ENCODE results near the gene TMEM229B. TPM values are rescaled to one million over a fixed set of nuclear protein-coding genes. Genes with fewer than 3 reads are reported as not detected.

Gene TMEM229B
- total RNA-seq, 1 experiment from 2014 or later, result 0.71 TPM

DNA sequence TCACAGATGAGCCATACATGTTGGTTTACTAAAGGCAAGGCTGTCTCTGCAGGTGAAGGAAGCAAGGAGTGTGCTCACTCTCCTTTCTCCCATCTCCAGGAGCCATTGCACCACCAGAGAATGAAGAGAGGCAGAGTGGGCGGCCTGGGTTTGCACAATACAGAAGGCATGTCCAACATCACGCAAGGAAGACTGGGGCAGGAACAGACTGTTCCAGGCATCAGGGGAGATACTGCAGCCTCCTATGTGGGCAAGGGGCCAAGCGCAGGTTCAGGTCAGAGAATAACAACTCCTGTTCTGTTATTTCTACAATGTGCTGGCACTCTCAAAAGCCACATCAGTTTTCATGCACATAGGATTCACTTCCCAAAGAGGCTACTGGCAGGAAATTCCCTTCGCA lies 1.7 kb upstream of the TMEM229B start:
- intact Hi-C loops (cut with micrococcal nuclease), result no loop called here
- POLR2A ChIA-PET, result no interaction called here
- CTCF ChIA-PET, result no interaction called here
- DNase-seq (ENCODE audit: low read depth, low spot score) (no peak), ATAC-seq (no peak)
- no peaks in the 10 kb centered on the region for H3K79me2 ChIP-seq (ENCODE audit: insufficient read depth, low read length)
- H3K9ac ChIP-seq (ENCODE audit: low read length), result no peak overlapping the region
- H3K4me1 ChIP-seq (ENCODE audit: control insufficient read depth in 1 of 2, insufficient read depth in 2 of 2, low read length in 2 of 2), result no peaks in the 10 kb centered on the region
- no peaks in the 10 kb centered on the region for H3K27me3 ChIP-seq (ENCODE audit: insufficient read depth, low read length)
- H3K4me2 ChIP-seq (ENCODE audit: low read length), result no peak overlapping the region
- H3K36me3 ChIP-seq (ENCODE audit: control insufficient read depth in 1 of 2, insufficient read depth in 2 of 2, low read length in 2 of 2), result no peaks in the 10 kb centered on the region
- RAD21 ChIA-PET (ENCODE audit: low non-redundant PET in 1 of 2, low total read pairs in 2 of 2, uncharacterized antibody in 2 of 2, unreplicated experiment in 2 of 2), result no interaction called here
- peaks cover 3 to 11% of the 10 kb centered on the region in 2 experiments; a peak in 2 of 4 replicates for H3K9me3 ChIP-seq (ENCODE audit: control insufficient read depth in 1 of 2, insufficient read depth in 1 of 2, low read depth in 1 of 2, low read length in 2 of 2)
- no peak for TF ChIP-seq CEBPB (IDR thresholded peaks at IDR 0.05; ENCODE audit: low read depth)
- no peak for TF ChIP-seq SIN3A (IDR thresholded peaks at IDR 0.05; ENCODE audit: low read depth)
- TF ChIP-seq ELF1 (IDR thresholded peaks at IDR 0.05; ENCODE audit: borderline replicate concordance, low read depth), result no peak
- TF ChIP-seq TCF7L2 (IDR thresholded peaks at IDR 0.05; ENCODE audit: borderline replicate concordance, extremely low read depth, insufficient read depth, insufficient read length), result no peak
- no peak for TF ChIP-seq EZH2phosphoT487 (IDR thresholded peaks at IDR 0.05; ENCODE audit: borderline replicate concordance)
- no peak for TF ChIP-seq CBX3 (IDR thresholded peaks at IDR 0.05; ENCODE audit: low read depth)
- no peak for TF ChIP-seq POLR2AphosphoS5 (IDR thresholded peaks at IDR 0.05; ENCODE audit: low read depth, low read length)
- TF ChIP-seq, protein P1, sequence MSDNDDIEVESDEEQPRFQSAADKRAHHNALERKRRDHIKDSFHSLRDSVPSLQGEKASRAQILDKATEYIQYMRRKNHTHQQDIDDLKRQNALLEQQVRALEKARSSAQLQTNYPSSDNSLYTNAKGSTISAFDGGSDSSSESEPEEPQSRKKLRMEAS (IDR thresholded peaks at IDR 0.05), result no peak
- no peak for TF ChIP-seq SRF (IDR thresholded peaks at IDR 0.05; ENCODE audit: low read depth)
- TF ChIP-seq YY1 (IDR thresholded peaks at IDR 0.05; ENCODE audit: extremely low read depth, insufficient replicate concordance, low read depth, low read length), result no peak
- TF ChIP-seq ZNF274 (IDR thresholded peaks at IDR 0.05; ENCODE audit: low read depth, low read length), result no peak
- no peak for TF ChIP-seq ZFX (IDR thresholded peaks at IDR 0.05)
- no peak for TF ChIP-seq JUND (IDR thresholded peaks at IDR 0.05)
- no peak overlapping the region for H3K27ac ChIP-seq (ENCODE audit: low read depth, low read length)
- no peak overlapping the region for H2AFZ ChIP-seq (ENCODE audit: low read depth, low read length, poor library complexity, severe bottlenecking)
- H3K9me2 ChIP-seq (ENCODE audit: insufficient read depth), result no peaks in the 10 kb centered on the region
- no TSS peak for BruUV-seq (replicated peaks)
- no peak overlapping the region for H3K4me3 ChIP-seq (replicated peaks in 1 of 2; ENCODE audit: low read depth in 1 of 2, low read length in 2 of 2)
- H4K20me1 ChIP-seq (ENCODE audit: insufficient read depth), result no peaks in the 10 kb centered on the region

DNA sequence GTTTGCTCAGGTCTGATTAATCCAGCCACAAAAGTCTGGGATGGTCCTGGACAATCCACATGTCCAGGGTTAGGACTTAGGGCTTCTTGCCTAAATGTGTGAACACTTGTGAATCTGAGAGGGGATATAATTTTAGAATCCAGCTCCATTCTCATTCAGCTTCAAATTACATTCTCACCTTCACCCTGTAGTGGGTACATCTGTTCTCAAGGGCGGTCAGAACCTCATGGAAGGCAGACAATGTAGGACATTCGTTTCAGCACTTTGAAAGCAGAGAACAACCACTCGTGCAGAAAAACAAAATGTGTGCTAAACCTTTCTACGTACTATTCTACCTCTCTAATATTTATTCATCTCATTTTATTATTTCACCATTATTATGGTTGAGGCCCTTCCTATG lies 1.2 kb downstream of the TMEM229B start:
- ChIA-PET RAD21 (ENCODE audit: low non-redundant PET in 1 of 2, low total read pairs in 2 of 2, uncharacterized antibody in 2 of 2, unreplicated experiment in 2 of 2) (no interaction called here), POLR2A (no interaction called here)
- BruUV-seq (replicated peaks), result no TSS peak
- TF ChIP-seq CBX3 (IDR thresholded peaks at IDR 0.05; ENCODE audit: low read depth) (no peak), SIN3A (IDR thresholded peaks at IDR 0.05; ENCODE audit: low read depth) (no peak), REST (IDR thresholded peaks at IDR 0.05; ENCODE audit: low read depth) (no peak), POLR2AphosphoS5 (IDR thresholded peaks at IDR 0.05; ENCODE audit: low read depth, low read length) (no peak), FOSL1 (IDR thresholded peaks at IDR 0.05; ENCODE audit: low read depth) (no peak), SRF (IDR thresholded peaks at IDR 0.05; ENCODE audit: low read depth) (no peak), EZH2phosphoT487 (IDR thresholded peaks at IDR 0.05; ENCODE audit: borderline replicate concordance) (no peak), ZNF274 (IDR thresholded peaks at IDR 0.05; ENCODE audit: low read depth, low read length) (no peak)
- TF ChIP-seq, protein P2, sequence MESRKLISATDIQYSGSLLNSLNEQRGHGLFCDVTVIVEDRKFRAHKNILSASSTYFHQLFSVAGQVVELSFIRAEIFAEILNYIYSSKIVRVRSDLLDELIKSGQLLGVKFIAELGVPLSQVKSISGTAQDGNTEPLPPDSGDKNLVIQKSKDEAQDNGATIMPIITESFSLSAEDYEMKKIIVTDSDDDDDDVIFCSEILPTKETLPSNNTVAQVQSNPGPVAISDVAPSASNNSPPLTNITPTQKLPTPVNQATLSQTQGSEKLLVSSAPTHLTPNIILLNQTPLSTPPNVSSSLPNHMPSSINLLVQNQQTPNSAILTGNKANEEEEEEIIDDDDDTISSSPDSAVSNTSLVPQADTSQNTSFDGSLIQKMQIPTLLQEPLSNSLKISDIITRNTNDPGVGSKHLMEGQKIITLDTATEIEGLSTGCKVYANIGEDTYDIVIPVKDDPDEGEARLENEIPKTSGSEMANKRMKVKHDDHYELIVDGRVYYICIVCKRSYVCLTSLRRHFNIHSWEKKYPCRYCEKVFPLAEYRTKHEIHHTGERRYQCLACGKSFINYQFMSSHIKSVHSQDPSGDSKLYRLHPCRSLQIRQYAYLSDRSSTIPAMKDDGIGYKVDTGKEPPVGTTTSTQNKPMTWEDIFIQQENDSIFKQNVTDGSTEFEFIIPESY (IDR thresholded peaks at IDR 0.05; ENCODE audit: extremely low read depth, insufficient replicate concordance, low read length), result no peak

More for the DNA sequence above, 1.2 kb downstream of the TMEM229B start:
- no peak overlapping the region for H3K4me2 ChIP-seq (ENCODE audit: low read length)
- H3K4me3 ChIP-seq (replicated peaks in 1 of 2; ENCODE audit: low read depth in 1 of 2, low read length in 2 of 2), result no peak overlapping the region
- no peaks in the 10 kb centered on the region for H3K79me2 ChIP-seq (ENCODE audit: insufficient read depth, low read length)
- H3K9me2 ChIP-seq (ENCODE audit: insufficient read depth), result no peaks in the 10 kb centered on the region
- H3K9me3 ChIP-seq (ENCODE audit: control insufficient read depth in 1 of 2, insufficient read depth in 1 of 2, low read depth in 1 of 2, low read length in 2 of 2), result no peaks in the 10 kb centered on the region; a peak in 1 of 4 replicates
- H3K36me3 ChIP-seq (ENCODE audit: control insufficient read depth in 1 of 2, insufficient read depth in 2 of 2, low read length in 2 of 2), result no peaks in the 10 kb centered on the region
- no peak overlapping the region for H2AFZ ChIP-seq (ENCODE audit: low read depth, low read length, poor library complexity, severe bottlenecking)
- intact Hi-C loops (cut with micrococcal nuclease), result no loop called here
- no peak overlapping the region for H3K27ac ChIP-seq (ENCODE audit: low read depth, low read length)
- CTCF ChIA-PET, result interaction anchor here (1.3 kb wide), 1 partner anchor 39 kb away, joined by 3 read pairs; no protein-coding TSS in a partner anchor
- no peaks in the 10 kb centered on the region for H3K4me1 ChIP-seq (ENCODE audit: control insufficient read depth in 1 of 2, insufficient read depth in 2 of 2, low read length in 2 of 2)
- ATAC-seq (no peak), DNase-seq (ENCODE audit: low read depth, low spot score) (no peak)
- H3K27me3 ChIP-seq (ENCODE audit: insufficient read depth, low read length), result no peaks in the 10 kb centered on the region
- no peaks in the 10 kb centered on the region for H4K20me1 ChIP-seq (ENCODE audit: insufficient read depth)
- H3K9ac ChIP-seq (ENCODE audit: low read length), result no peak overlapping the region

Measured in HCT116 (cell line).